SK-N-SH (cell line): ENCODE results near the gene TBL1Y. TPM values are rescaled to one million over a fixed set of nuclear protein-coding genes. Genes with fewer than 3 reads are reported as not detected.

ENCODE experiments used
- IRF3 ChIP-seq: fragments of 150-350 bp; IDR thresholded peaks from 2 replicates; pipeline ENCODE4 v1.6.1; 2016; ENCODE audit warnings: mild to moderate bottlenecking, low read depth, low read length
- REST ChIP-seq: IDR thresholded peaks from 2 replicates; pipeline ENCODE4 v1.6.1; 2012; ENCODE audit warnings: mild to moderate bottlenecking, low read depth, low read length, moderate library complexity
- polyA plus RNA-seq, 3 experiments: library from polyadenylated mRNA; depleted of rRNA; stranded (reverse); fragments of >200 nt; gene quantifications; 2 replicates each; pipeline ENCODE4 v1.2.3, GENCODE V29; 2012

TBL1Y gene
- polyA plus RNA-seq, 1 of the 3 experiments (the other 2 are of a cell fraction): not detected

- TF ChIP-seq REST (no peak), IRF3 (no peak)
- TF ChIP-seq, all 33 proteins: peak for 0
Observed at GRCh38 chrY:7128211-7128610, 217.7 kb downstream of the TBL1Y start (continued).

Other genes with a start within 250 kb of the TBL1Y start
- not detected in 2 replicates for gene AMELY, start 1.1 kb downstream of the TBL1Y start, polyA plus RNA-seq (2012; rRNA removed)